Thyroid gland (tissue), 4 donors: ENCODE data around the gene CD37. TPM values are rescaled to one million over a fixed set of nuclear protein-coding genes. Genes with fewer than 3 reads are reported as not detected.

Source experiments
- DNase-seq, 2 donors: peaks; one replicate each; pipeline ENCODE4 v3.0.0-alpha.2; 2019
- H3K27ac ChIP-seq, 3 donors: fragments of 200-600 bp; sonication (generic); 1 replicate in 2 of 3; 2 replicates in 1 of 3; pipeline ENCODE4 v1.5.1; 2016 to 2019; ENCODE audit warnings: mild to moderate bottlenecking in 1 of 3, moderate library complexity in 1 of 3
- H3K27me3 ChIP-seq: fragments of 200-600 bp; sonication (generic); one replicate; pipeline ENCODE4 v1.5.1; 2019
- H3K36me3 ChIP-seq, 2 donors: fragments of 200-600 bp; sonication (generic); one replicate each; pipeline ENCODE4 v1.5.1; 2016 to 2019
- H3K4me1 ChIP-seq, 2 donors: fragments of 200-600 bp; sonication (generic); one replicate each; pipeline ENCODE4 v1.5.1; 2017 to 2019
- H3K4me3 ChIP-seq, 3 donors: fragments of 200-600 bp; sonication (generic); replicated peaks in 1 of 3; 1 replicate in 2 of 3; 2 replicates in 1 of 3; pipeline ENCODE4 v1.5.1; 2016; ENCODE audit warnings: mild to moderate bottlenecking in 1 of 3
- H3K9me3 ChIP-seq: fragments of 200-600 bp; sonication (generic); one replicate; pipeline ENCODE4 v1.5.1; 2017
- CTCF ChIP-seq, 6 experiments: fragments of 200-600 bp in 3 of 6; fragments of 450-650 bp in 3 of 6; sonication (generic) in 3 of 6; IDR thresholded peaks; one replicate each; pipeline ENCODE4 v1.5.1; 2016 to 2019; ENCODE audit warnings: antibody characterized with exemption in 6 of 6, mild to moderate bottlenecking in 2 of 6, inconsistent platforms in 1 of 6, moderate library complexity in 1 of 6
- POLR2A ChIP-seq, 2 donors: fragments of 450-650 bp; IDR thresholded peaks; one replicate each; pipeline ENCODE4 v1.6.1; 2017; ENCODE audit warnings: antibody characterized with exemption in 2 of 2, mild to moderate bottlenecking in 2 of 2, moderate library complexity in 1 of 2
- WGBS, 2 donors: methylation state at CpG; one replicate each; pipeline ENCODE4 v1.1.5; 2017; 5-methylcytosine and 5-hydroxymethylcytosine counted together
- intact Hi-C: fragments of 100-400 bp; cut with DNase I; formaldehyde crosslinking; loops from one replicate; pipeline ENCODE4 v1.15.1; 2023
- total RNA-seq, 4 donors: library from RNA; depleted of rRNA; stranded (reverse); fragments of >200 nt; gene quantifications; one replicate each; pipeline ENCODE4 v1.2.3, GENCODE V29; 2016

Gene CD37
- total RNA-seq, 4 donors from 2014 or later: 2.1 to 9.7 (median 5.4) TPM

DNA sequence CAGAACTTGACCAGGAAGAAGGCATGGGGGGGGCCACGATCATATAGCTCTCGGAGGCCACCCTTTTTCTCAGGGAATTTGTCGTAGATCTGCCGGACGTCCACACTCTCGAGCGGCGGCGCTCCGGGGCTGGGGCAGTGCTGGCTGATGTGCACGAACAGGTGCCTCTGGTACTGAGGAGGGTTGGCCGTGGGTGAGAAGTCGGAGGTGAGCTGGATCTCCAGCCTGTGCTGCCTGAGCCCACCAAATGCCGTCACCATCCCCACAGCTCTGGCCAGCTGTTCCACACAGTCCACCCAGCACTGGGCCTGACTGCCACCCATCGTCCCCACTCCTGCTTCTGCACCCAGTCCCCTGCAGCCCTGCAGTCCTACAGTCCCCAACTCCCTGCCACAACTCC, 12.0 kb downstream of the CD37 start:
- WGBS, 2 donors: 92 to 95% methylated on average over 15 of the region's 15 CpGs
- no peak for DNase-seq
- Histone ChIP-seq H3K27ac (no peak overlapping the region), H3K9me3 (no peaks in the 10 kb centered on the region), H3K36me3 (peaks cover 12 to 13% of the 10 kb centered on the region in 2 donors), H3K4me3 (no peak overlapping the region), H3K27me3 (no peaks in the 10 kb centered on the region), H3K4me1 (no peaks in the 10 kb centered on the region)
- no peak for TF ChIP-seq POLR2A (IDR thresholded peaks at IDR 0.05)
- no peak for TF ChIP-seq CTCF (IDR thresholded peaks at IDR 0.05)
- intact Hi-C loops: no loop called here

DNA sequence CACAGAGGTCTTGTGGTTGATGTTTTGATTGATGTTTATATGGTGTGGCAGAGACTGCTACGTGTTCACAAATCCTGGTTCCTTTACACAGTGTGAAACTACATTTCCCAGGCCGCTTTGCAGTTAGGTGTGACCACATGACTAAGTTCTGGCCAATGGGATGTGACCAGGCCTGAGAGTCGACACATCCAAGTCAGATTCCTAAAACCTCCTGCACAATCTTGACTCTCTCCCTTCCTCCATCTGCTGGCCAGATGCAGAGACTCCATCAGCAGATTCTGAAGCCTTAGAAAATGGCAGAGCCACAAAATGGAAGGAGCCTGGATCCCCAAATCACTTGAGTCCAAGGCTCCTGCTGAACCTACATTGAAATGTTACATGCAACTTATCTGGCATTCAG, 12.6 kb downstream of the CD37 start:
- no peaks in the 10 kb centered on the region for H3K9me3 ChIP-seq
- peaks cover 6 to 13% of the 10 kb centered on the region in 2 donors for H3K36me3 ChIP-seq
- no peak for DNase-seq
- H3K27ac ChIP-seq: no peak overlapping the region
- H3K4me1 ChIP-seq: no peaks in the 10 kb centered on the region
- no peaks in the 10 kb centered on the region for H3K27me3 ChIP-seq
- 72 to 83% methylated on average over 3 of the region's 3 CpGs for WGBS, 2 donors
- TF ChIP-seq POLR2A (IDR thresholded peaks at IDR 0.05) (no peak), CTCF (IDR thresholded peaks at IDR 0.05) (no peak)
- H3K4me3 ChIP-seq: no peak overlapping the region
- intact Hi-C loops: no loop called here

DNA sequence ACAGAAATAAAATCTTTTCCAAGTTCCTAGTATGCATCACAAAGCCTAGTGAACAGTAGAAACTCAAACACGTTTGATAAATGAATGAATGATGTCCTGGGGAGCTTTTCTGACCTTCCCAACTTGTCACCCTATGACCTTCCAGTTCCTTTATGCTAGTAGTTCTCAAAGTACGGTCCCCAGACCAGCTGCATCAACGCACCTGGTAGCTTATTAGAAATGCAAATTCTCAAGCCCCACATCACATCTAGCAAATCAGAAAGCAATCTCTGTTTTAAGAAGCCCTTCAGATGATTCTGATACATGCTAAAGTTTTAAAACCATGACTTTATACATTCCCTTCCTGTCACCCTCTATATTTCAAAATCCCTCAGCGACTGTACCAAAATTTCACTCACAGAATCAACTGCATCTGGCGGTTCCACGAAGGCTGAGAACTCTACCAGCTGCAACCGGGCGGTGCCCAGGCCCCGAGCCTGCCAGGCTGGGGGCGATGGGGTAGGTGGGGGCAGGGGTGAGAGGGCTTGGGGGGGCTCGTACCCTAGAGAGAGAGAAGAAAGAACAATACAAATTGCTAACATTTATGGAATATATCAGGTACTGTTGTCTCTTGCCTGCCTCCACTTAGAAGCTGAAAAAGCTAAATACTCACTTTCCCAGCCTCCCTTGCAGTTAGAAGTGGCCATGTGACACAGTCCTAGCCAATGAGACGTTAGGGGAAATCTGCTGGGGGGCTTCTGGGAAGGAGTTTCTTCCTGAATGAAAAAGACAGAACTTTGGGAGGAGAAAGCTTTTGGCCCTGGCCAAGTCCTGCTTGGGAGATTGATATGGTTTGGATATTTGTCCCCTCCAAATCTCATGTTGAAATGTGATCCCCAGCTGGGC, 13.3 kb downstream of the CD37 start:
- intact Hi-C loops: no loop called here
- no peak for DNase-seq
- Histone ChIP-seq H3K27me3 (no peaks in the 10 kb centered on the region), H3K36me3 (peaks cover 4 to 13% of the 10 kb centered on the region in 2 donors), H3K27ac (no peak overlapping the region), H3K4me3 (no peak overlapping the region), H3K4me1 (no peaks in the 10 kb centered on the region), H3K9me3 (no peaks in the 10 kb centered on the region)
- WGBS, 2 donors: 93 to 94% methylated on average over 12 of the region's 12 CpGs
- TF ChIP-seq POLR2A (IDR thresholded peaks at IDR 0.05): no peak
- no peak for TF ChIP-seq CTCF (IDR thresholded peaks at IDR 0.05)

DNA sequence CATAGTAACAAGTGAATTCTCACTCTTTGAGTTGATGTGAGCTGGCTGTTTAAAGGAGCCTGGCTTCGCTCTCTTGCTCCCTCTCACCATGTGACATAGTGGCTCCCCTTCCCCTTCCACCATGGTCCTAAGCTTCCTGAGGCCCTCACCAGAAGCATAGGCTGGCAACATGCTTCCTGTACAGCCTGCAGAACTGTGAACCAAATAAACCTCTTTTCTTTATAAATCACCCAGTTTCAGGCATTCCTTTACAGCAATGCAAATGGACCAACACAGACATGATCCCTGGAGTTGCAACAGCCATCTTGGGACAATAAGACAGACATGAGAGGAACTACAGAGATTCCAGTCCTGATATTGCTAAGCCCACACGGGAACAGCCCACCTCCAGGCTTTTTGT, 14.4 kb downstream of the CD37 start:
- TF ChIP-seq POLR2A (IDR thresholded peaks at IDR 0.05): no peak
- no peak for TF ChIP-seq CTCF (IDR thresholded peaks at IDR 0.05)
- Histone ChIP-seq H3K27me3 (no peaks in the 10 kb centered on the region), H3K27ac (no peak overlapping the region), H3K4me3 (no peak overlapping the region), H3K4me1 (no peaks in the 10 kb centered on the region), H3K9me3 (no peaks in the 10 kb centered on the region), H3K36me3 (peaks cover 4 to 9% of the 10 kb centered on the region in 2 donors)
- 100% methylated on average over 2 of the region's 2 CpGs for WGBS, 2 donors
- intact Hi-C loops: no loop called here
- no peak for DNase-seq

DNA sequence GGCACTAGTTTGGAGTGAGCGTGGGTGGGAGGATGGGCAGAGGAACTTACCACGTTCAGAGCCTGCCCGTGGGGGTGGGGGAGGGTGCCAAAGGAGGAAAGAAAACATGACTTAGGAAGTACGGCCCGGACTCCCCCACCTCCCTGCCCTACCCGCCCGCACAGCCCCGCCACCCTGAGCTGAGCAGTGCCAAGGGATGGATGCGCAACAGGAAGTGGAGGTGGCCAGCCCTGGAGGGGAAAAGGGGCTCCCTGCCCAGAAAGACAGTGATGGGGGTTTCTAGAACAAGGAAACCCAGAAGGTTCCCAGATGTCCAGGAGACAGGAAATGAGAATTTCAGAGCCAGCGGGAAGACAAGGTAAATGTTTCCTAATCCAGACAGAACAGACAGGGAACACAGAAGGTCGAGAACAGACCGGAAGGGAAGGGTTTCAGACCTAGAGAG, 20.7 kb downstream of the CD37 start:
- Histone ChIP-seq H3K27me3 (no peaks in the 10 kb centered on the region), H3K36me3 (no peaks in the 10 kb centered on the region), H3K4me3 (no peak overlapping the region), H3K4me1 (no peaks in the 10 kb centered on the region), H3K9me3 (no peaks in the 10 kb centered on the region), H3K27ac (peak overlapping the region in 2 of 3 donors; percentile 1 to 46)
- peak in 1 of 2 donors; percentile 9 for DNase-seq
- intact Hi-C loops: no loop called here
- WGBS, 2 donors: 58 to 75% methylated on average over 12 of the region's 12 CpGs
- TF ChIP-seq CTCF (IDR thresholded peaks at IDR 0.05): no peak
- no peak for TF ChIP-seq POLR2A (IDR thresholded peaks at IDR 0.05)
